Measurements from ENCODE around the gene ASCC3.

The ASCC3 gene

DNA sequence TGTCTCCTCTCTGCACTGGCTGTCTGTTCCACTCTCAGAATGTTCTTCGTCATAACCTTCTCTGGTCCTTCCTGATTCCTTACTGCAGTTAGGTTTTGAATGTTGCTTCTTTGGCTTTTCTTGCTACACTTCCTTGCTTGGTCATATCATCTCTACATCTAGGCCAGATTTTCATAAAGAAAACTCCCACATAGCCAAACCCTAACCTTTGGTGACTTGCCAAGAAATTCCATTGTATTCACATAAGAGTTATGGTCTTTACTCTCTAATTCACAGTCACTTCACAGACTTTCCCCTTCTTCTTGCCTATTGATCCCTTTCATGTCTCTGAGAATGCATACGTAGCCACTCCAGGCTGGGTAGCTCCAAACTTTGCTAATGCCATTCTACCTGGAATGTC, 374.5 kb downstream of the ASCC3 start:
- no peak overlapping the region for H3K27ac ChIP-seq (ENCODE audit: low read depth, low read length, poor library complexity, severe bottlenecking)
- no peaks in the 10 kb centered on the region for H3K9me2 ChIP-seq (ENCODE audit: low read depth, low read length)
- H3K79me2 ChIP-seq (ENCODE audit: insufficient read depth, low read length) = no peaks in the 10 kb centered on the region
- no peaks in the 10 kb centered on the region for H3K4me1 ChIP-seq (ENCODE audit: insufficient read depth, low read length, severe bottlenecking)
- no peak overlapping the region for H2AFZ ChIP-seq (ENCODE audit: low read length)
- H4K20me1 ChIP-seq (ENCODE audit: insufficient read depth, low read length) = no peaks in the 10 kb centered on the region
- H3K36me3 ChIP-seq (ENCODE audit: insufficient read depth, low read length) = peaks cover 23% of the 10 kb centered on the region
- no peak overlapping the region for H3K4me3 ChIP-seq (ENCODE audit: low read depth, low read length, poor library complexity, severe bottlenecking)
- H3K4me2 ChIP-seq (ENCODE audit: low read length) = no peak overlapping the region
- H3K9me3 ChIP-seq (ENCODE audit: low read length) = no peaks in the 10 kb centered on the region
- TF ChIP-seq, protein P1, sequence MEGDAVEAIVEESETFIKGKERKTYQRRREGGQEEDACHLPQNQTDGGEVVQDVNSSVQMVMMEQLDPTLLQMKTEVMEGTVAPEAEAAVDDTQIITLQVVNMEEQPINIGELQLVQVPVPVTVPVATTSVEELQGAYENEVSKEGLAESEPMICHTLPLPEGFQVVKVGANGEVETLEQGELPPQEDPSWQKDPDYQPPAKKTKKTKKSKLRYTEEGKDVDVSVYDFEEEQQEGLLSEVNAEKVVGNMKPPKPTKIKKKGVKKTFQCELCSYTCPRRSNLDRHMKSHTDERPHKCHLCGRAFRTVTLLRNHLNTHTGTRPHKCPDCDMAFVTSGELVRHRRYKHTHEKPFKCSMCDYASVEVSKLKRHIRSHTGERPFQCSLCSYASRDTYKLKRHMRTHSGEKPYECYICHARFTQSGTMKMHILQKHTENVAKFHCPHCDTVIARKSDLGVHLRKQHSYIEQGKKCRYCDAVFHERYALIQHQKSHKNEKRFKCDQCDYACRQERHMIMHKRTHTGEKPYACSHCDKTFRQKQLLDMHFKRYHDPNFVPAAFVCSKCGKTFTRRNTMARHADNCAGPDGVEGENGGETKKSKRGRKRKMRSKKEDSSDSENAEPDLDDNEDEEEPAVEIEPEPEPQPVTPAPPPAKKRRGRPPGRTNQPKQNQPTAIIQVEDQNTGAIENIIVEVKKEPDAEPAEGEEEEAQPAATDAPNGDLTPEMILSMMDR (IDR thresholded peaks at IDR 0.05; ENCODE audit: low read length) = no peak
- TF ChIP-seq EZH2 (IDR thresholded peaks at IDR 0.05; ENCODE audit: borderline replicate concordance, low read length) = no peak
- no peak overlapping the region for H3K9ac ChIP-seq (ENCODE audit: low read length)
- H3F3A ChIP-seq (ENCODE audit: insufficient read depth, low read length) = no peaks in the 10 kb centered on the region
- no peaks in the 10 kb centered on the region for H3K27me3 ChIP-seq (ENCODE audit: insufficient read depth, low read length)

DNA sequence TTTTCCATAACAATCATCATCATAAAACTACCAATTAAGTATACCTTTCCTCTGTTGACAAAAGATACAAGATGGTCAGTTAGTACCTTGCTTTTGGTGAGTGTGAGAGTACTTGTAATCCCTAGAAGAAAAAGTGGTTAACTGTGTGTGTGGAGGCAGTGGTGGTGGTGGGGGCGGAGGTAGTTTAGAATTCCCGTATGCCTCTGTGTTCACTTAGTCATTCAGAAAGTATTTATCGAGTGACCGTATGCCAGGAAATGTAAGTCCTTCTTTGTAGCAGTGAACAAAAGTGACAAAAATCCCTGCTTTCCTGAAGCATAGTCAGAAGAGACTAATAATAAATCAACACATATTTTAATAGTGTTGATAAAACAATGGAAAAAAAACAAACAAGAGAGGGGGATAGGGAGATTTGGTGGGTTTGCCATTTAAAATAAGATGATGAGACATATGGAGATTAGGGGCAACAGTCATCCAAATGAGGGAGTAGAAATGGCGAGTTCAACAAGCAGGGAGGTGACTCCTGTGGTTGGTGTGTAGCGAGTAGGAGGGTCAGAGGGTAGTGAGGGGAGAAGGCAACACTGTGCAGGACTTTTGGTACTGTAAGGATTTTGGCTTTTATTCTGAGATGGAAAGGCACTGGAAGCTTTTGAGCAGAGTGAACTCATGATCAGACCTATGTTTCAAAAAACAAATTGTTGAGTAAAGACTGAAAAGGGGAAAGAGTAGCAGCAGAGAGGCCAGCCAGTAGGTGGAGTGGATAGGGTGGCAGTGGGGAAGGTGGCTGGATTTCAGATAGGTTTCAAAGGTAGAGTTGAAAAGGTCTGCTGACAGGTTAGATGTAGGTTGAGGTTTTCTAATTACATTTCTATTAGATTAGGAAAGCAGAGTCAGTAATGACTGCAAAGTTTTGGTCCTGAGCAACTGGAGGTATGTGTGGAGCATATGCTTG, 376.1 kb downstream of the ASCC3 start:
- no peaks in the 10 kb centered on the region for H3K9me3 ChIP-seq (ENCODE audit: low read length)
- H3K4me3 ChIP-seq (ENCODE audit: low read depth, low read length, poor library complexity, severe bottlenecking) = no peak overlapping the region
- no peak overlapping the region for H2AFZ ChIP-seq (ENCODE audit: low read length)
- H3K27ac ChIP-seq (ENCODE audit: low read depth, low read length, poor library complexity, severe bottlenecking) = no peak overlapping the region
- TF ChIP-seq EZH2 (IDR thresholded peaks at IDR 0.05; ENCODE audit: borderline replicate concordance, low read length) = no peak
- TF ChIP-seq, protein P1 (IDR thresholded peaks at IDR 0.05; ENCODE audit: low read length) = no peak
- H3K79me2 ChIP-seq (ENCODE audit: insufficient read depth, low read length) = no peaks in the 10 kb centered on the region
- no peaks in the 10 kb centered on the region for H3K9me2 ChIP-seq (ENCODE audit: low read depth, low read length)
- H3K4me2 ChIP-seq (ENCODE audit: low read length) = no peak overlapping the region
- no peaks in the 10 kb centered on the region for H3K4me1 ChIP-seq (ENCODE audit: insufficient read depth, low read length, severe bottlenecking)
- H3K9ac ChIP-seq (ENCODE audit: low read length) = no peak overlapping the region
- H4K20me1 ChIP-seq (ENCODE audit: insufficient read depth, low read length) = no peaks in the 10 kb centered on the region
- no peaks in the 10 kb centered on the region for H3K27me3 ChIP-seq (ENCODE audit: insufficient read depth, low read length)
- peaks cover 11% of the 10 kb centered on the region for H3K36me3 ChIP-seq (ENCODE audit: insufficient read depth, low read length)
- no peaks in the 10 kb centered on the region for H3F3A ChIP-seq (ENCODE audit: insufficient read depth, low read length)

DNA sequence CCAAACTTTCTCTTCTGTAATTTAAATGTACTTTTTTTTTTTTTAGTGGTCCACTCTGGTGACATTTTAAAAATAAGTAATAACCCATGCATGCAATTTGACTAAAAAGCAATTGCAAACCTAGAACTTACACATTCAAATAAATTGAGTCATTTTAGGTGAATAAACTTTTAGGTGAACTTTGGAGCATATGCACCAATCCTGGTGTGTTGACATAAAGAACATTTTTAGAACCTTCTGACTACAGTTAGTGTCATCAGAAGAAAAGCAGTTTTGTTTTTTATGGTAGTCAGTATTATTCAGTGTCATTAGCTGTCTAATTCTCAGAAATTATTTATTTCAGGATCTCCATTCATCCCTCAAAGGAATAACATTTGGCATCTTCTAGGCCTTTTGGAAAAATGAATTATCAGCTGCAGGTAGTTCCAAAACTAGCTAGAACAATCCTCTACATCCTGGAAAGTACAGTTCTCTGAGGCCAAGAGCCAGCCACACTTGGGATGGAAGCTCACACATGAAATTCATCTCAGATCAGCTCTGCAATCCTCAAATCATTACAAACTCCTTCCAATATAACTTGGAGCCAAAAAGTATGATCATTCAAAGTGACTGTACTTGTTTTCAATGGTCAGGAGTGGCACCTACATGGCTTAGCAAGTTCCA, 378.0 kb downstream of the ASCC3 start:
- Histone ChIP-seq H3K4me3 (ENCODE audit: low read depth, low read length, poor library complexity, severe bottlenecking) (no peak overlapping the region), H3K36me3 (ENCODE audit: insufficient read depth, low read length) (no peaks in the 10 kb centered on the region), H3K9me3 (ENCODE audit: low read length) (no peaks in the 10 kb centered on the region; the same call in 1 of the 2 replicates), H3K9ac (ENCODE audit: low read length) (no peak overlapping the region), H3K27ac (ENCODE audit: low read depth, low read length, poor library complexity, severe bottlenecking) (no peak overlapping the region), H3K79me2 (ENCODE audit: insufficient read depth, low read length) (no peaks in the 10 kb centered on the region), H3K4me1 (ENCODE audit: insufficient read depth, low read length, severe bottlenecking) (no peaks in the 10 kb centered on the region), H3K27me3 (ENCODE audit: insufficient read depth, low read length) (no peaks in the 10 kb centered on the region), H3F3A (ENCODE audit: insufficient read depth, low read length) (no peaks in the 10 kb centered on the region), H3K4me2 (ENCODE audit: low read length) (no peak overlapping the region), H2AFZ (ENCODE audit: low read length) (no peak overlapping the region), H4K20me1 (ENCODE audit: insufficient read depth, low read length) (no peaks in the 10 kb centered on the region), H3K9me2 (ENCODE audit: low read depth, low read length) (no peaks in the 10 kb centered on the region)
- no peak for TF ChIP-seq EZH2 (IDR thresholded peaks at IDR 0.05; ENCODE audit: borderline replicate concordance, low read length)
- TF ChIP-seq, protein P1 (IDR thresholded peaks at IDR 0.05; ENCODE audit: low read length) = no peak

All from OCI-LY1 (cell line).